Gastroesophageal sphincter (tissue), 4 donors: Measurements from ENCODE around the gene NUP210L. TPM values are rescaled to one million over a fixed set of nuclear protein-coding genes. Genes with fewer than 3 reads are reported as not detected.

Experiments used
- ATAC-seq: fragments of 150-250 bp; one replicate; pipeline ENCODE4 v1.9.1; 2016; ENCODE audit warnings: mild to moderate bottlenecking, moderate library complexity
- H3K27ac ChIP-seq, 4 donors: fragments of 200-600 bp; sonication (generic) in 3 of 4; 1 replicate in 3 of 4; 2 replicates in 1 of 4; pipeline ENCODE4 v1.5.1; 2016 to 2019
- H3K27me3 ChIP-seq: fragments of 200-600 bp; sonication (generic); one replicate; pipeline ENCODE4 v1.5.1; 2019
- H3K36me3 ChIP-seq, 2 donors: fragments of 200-600 bp; sonication (generic); one replicate each; pipeline ENCODE4 v1.5.1; 2019; ENCODE audit warnings: control low read depth in 1 of 2
- H3K4me1 ChIP-seq, 3 donors: fragments of 200-600 bp; sonication (generic); 1 replicate in 2 of 3; 2 replicates in 1 of 3; pipeline ENCODE4 v1.5.1; 2016 to 2019; ENCODE audit warnings: control low read depth in 2 of 3
- H3K4me3 ChIP-seq, 2 donors: fragments of 200-600 bp; sonication (generic); one replicate each; pipeline ENCODE4 v1.5.1; 2019; ENCODE audit warnings: mild to moderate bottlenecking in 1 of 2, moderate library complexity in 1 of 2
- H3K9me3 ChIP-seq, 3 donors: fragments of 200-600 bp; sonication (generic); one replicate each; pipeline ENCODE4 v1.5.1; 2017 to 2019; ENCODE audit warnings: control low read depth in 2 of 3
- EP300 ChIP-seq: sonication (generic); formaldehyde crosslinking; IDR thresholded peaks from one replicate; pipeline ENCODE4 v1.6.1; 2017; ENCODE audit warnings: antibody characterized with exemption, mild to moderate bottlenecking
- POLR2A ChIP-seq, 2 donors: fragments of 450-650 bp; IDR thresholded peaks; one replicate each; pipeline ENCODE4 v1.6.1; 2017; ENCODE audit warnings: antibody characterized with exemption in 2 of 2, mild to moderate bottlenecking in 2 of 2, moderate library complexity in 1 of 2
- POLR2AphosphoS5 ChIP-seq: sonication (generic); formaldehyde crosslinking; IDR thresholded peaks from one replicate; pipeline ENCODE4 v1.6.1; 2017; ENCODE audit warnings: antibody characterized with exemption
- WGBS, 2 donors: methylation state at CpG; one replicate each; pipeline ENCODE4 v1.1.5; 2018; ENCODE audit warnings: low coverage in 1 of 2; 5-methylcytosine and 5-hydroxymethylcytosine counted together
- total RNA-seq, 4 donors: library from RNA; depleted of rRNA; stranded (reverse); fragments of >200 nt; gene quantifications; one replicate each; pipeline ENCODE4 v1.1.0, GENCODE V29; 2016
- TF ChIP-seq, protein P1 (sequence below), 4 experiments: fragments of 200-600 bp in 2 of 4; fragments of 450-650 bp in 2 of 4; sonication (generic) in 1 of 4; IDR thresholded peaks; one replicate each; pipeline ENCODE4 v1.5.1; 2017 to 2019; ENCODE audit warnings: antibody characterized with exemption in 4 of 4, mild to moderate bottlenecking in 2 of 4, moderate library complexity in 2 of 4

The NUP210L gene
- total RNA-seq, 4 donors from 2014 or later = not detected

DNA sequence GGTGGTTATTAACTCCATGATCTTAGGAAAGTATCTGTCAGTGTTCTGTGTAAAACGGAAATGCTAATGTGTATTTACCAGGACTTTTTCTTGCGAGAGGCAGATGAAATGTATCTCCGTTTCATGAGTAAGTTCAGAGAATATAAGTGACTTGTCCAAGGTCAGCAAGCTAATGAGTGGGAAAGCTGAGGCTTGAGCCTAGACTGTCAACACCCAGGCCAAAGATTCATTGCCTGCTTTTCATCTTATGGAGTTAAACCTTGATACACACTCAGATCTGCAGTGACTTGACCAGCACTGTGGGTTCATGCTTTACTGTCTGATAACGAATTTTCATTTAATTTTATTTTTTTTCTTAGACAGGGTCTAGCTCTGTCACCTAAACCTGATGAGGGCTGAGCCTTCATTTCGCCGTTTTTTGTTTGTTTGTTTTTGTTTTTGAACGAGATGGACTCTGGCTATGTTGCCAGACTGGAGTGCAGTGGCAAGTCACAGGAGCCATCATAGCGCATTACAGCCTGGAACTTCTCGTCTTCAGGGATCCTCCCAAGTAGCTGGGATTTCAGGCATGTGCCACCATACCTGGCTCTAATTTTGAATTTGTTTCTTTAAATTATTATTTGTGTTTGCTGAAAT, 176.5 kb downstream of the NUP210L start:
- Histone ChIP-seq H3K4me1 (peaks cover 0 to 32% (median 6%) of the 10 kb centered on the region in 3 donors), H3K36me3 (peaks cover 0 to 64% of the 10 kb centered on the region in 2 donors), H3K27me3 (no peaks in the 10 kb centered on the region), H3K27ac (peak overlapping the region in 3 of 4 donors; percentile 90 to 95 (median 94)), H3K4me3 (peak overlapping the region; percentile 68 to 96), H3K9me3 (no peaks in the 10 kb centered on the region)
- TF ChIP-seq EP300 (no peak), POLR2AphosphoS5 (no peak), POLR2A (IDR thresholded peaks at IDR 0.05) (no peak)
- TF ChIP-seq, protein P1, sequence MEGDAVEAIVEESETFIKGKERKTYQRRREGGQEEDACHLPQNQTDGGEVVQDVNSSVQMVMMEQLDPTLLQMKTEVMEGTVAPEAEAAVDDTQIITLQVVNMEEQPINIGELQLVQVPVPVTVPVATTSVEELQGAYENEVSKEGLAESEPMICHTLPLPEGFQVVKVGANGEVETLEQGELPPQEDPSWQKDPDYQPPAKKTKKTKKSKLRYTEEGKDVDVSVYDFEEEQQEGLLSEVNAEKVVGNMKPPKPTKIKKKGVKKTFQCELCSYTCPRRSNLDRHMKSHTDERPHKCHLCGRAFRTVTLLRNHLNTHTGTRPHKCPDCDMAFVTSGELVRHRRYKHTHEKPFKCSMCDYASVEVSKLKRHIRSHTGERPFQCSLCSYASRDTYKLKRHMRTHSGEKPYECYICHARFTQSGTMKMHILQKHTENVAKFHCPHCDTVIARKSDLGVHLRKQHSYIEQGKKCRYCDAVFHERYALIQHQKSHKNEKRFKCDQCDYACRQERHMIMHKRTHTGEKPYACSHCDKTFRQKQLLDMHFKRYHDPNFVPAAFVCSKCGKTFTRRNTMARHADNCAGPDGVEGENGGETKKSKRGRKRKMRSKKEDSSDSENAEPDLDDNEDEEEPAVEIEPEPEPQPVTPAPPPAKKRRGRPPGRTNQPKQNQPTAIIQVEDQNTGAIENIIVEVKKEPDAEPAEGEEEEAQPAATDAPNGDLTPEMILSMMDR (IDR thresholded peaks at IDR 0.05) = no peak
- 54 to 63% methylated on average over 8 to 9 of the region's 9 CpGs for WGBS, 2 donors
- no peak for ATAC-seq

DNA sequence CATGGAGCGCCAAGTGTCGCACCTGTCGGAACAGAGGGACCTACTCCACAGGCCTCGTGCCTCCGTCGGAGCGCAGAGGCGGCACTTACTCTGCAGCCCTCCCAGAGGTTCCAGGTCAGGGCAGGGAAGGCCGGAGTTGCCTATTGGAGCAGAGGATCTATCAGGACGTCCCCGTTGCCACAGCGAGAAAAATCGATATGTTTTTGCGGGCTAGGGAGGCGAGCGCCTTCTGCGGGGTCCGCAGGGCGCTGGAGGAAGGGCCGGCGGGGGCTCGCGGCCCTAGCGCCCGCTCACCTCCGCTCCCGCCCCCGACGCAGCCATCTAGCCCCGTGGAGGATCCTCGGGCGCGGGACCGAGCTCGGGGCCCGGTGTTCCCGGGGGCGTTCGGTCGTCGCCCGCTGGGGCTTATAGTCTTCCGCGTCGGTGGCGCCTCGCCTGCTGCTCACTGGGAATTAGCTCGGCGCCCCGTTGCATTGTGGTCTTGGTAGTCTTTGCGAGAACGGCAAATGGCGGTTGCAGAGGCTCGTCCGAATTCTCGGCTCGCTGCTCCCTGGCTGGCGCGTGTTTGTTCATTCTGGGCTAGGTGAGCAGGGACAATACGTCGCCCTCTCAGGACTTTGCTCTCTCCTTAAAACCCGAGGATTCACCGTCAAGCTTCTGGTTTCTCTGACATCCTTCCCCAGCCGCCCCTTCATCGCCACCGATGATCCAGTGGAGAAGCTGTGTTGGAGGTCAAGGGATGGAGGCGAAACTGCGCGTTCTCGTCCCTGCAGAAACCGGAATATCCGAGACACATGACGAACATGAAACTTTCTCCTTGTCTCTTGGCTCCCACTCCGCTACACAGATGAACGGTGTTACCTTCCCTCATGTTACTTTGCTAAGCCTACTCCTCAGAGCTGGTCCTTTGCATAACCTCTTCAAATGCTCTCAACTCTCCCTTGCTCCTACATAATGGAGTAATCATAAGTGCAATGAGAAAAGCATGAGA, 177.3 kb downstream of the NUP210L start, which contains the start of gene JTB:
Gene JTB, minus strand, starts transcription at position 425 of the 991 bp plus-strand sequence. Its CDS starts 422 bp downstream, at position 3.
- H3K27me3 ChIP-seq = no peaks in the 10 kb centered on the region
- 0% methylated on average over 5 to 6 of the region's 75 CpGs for WGBS, 2 donors
- H3K27ac ChIP-seq = peak within 1 kb of the TSS; percentile 71 to 95 (median 92)
- TF ChIP-seq, protein P1 (IDR thresholded peaks at IDR 0.05) = peak in 2 of 4 experiments; percentile 3 to 16
- TF ChIP-seq POLR2A (IDR thresholded peaks at IDR 0.05) (peak; percentile 86 to 92), EP300 (no peak), POLR2AphosphoS5 (peak; percentile 87)
- H3K36me3 ChIP-seq = peaks cover 0 to 64% of the 10 kb centered on the region in 2 donors
- peak; percentile 95 for ATAC-seq
- peak within 1 kb of the TSS; percentile 68 to 96 for H3K4me3 ChIP-seq
- no peaks in the 10 kb centered on the region for H3K9me3 ChIP-seq
- peaks cover 0 to 32% (median 6%) of the 10 kb centered on the region in 3 donors for H3K4me1 ChIP-seq

DNA sequence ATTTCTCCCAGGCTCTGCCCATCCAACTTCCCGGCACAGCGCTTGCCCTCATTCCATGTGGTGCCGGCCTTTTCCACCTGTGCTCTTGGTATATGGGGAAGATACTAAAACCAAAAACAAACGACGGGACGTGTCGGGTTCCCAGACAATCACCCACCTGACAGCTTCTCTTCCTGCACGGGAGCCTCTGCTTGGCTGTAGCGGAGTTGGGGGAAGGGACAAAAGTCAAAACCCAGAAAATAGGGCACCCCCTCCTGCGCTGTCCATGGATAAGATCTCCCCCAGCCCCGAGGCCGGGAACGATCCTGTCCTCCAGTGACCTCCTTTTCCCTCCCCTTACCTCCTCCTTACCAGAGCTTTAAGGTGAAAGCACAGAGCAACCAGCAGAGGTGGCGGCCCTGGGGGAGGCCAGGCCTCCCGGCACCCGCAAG, 178.0 kb downstream of the NUP210L start:
- Histone ChIP-seq H3K27me3 (no peaks in the 10 kb centered on the region), H3K9me3 (no peaks in the 10 kb centered on the region), H3K36me3 (peaks cover 0 to 59% of the 10 kb centered on the region in 2 donors), H3K4me1 (peaks cover 0 to 32% (median 6%) of the 10 kb centered on the region in 3 donors), H3K4me3 (peak overlapping the region; percentile 68 to 96), H3K27ac (peak overlapping the region; percentile 71 to 95 (median 92))
- 0 to 3% methylated on average over 6 to 8 of the region's 16 CpGs for WGBS, 2 donors
- no peak for ATAC-seq
- TF ChIP-seq, protein P1 (IDR thresholded peaks at IDR 0.05) = no peak
- TF ChIP-seq POLR2AphosphoS5 = no peak
- no peak for TF ChIP-seq POLR2A (IDR thresholded peaks at IDR 0.05)
- TF ChIP-seq EP300 = no peak

DNA sequence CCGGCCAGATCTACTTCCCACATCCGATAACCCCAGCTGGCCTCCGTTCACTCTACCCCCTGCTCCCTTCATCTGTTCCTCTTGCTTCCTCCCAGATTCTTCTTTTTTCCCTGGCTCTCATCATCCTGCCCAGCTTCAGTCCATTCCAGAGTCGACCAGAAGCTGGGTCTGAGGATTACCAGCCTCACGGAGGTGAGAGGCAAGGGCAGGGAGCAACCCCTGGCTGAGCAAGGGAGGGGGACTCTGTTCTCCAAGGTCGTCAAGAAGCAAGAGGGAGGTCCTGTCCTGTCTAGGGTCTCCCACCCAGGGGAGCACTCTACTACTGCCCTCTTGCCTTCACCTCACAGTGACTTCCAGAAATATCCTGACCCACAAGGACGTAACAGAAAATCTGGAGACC, 181.3 kb downstream of the NUP210L start:
- no peaks in the 10 kb centered on the region for H3K27me3 ChIP-seq
- H3K4me1 ChIP-seq = peaks cover 0 to 31% (median 7%) of the 10 kb centered on the region in 3 donors
- WGBS, 2 donors = 65% methylated on average over 6 of the region's 7 CpGs; no CpG with 5 or more reads in 1 of the 2 donors
- H3K36me3 ChIP-seq = peaks cover 0 to 39% of the 10 kb centered on the region in 2 donors
- TF ChIP-seq POLR2A (IDR thresholded peaks at IDR 0.05) = no peak
- TF ChIP-seq POLR2AphosphoS5 = no peak
- TF ChIP-seq, protein P1 (IDR thresholded peaks at IDR 0.05) = no peak
- no peak for TF ChIP-seq EP300
- H3K27ac ChIP-seq = no peak overlapping the region
- ATAC-seq = no peak
- H3K4me3 ChIP-seq = no peak overlapping the region
- H3K9me3 ChIP-seq = no peaks in the 10 kb centered on the region
